H9 (cell line): ENCODE results near the gene CLDN2. TPM values are rescaled to one million over a fixed set of nuclear protein-coding genes. Genes with fewer than 3 reads are reported as not detected.

Experiments used
- DNase-seq: peaks from one replicate; pipeline ENCODE4 v3.0.0-alpha.2; 2017
- H2AFZ ChIP-seq: one replicate; pipeline ENCODE4 v1.6.1; 2013; ENCODE audit warnings: mild to moderate bottlenecking, low read length, control low read depth, moderate library complexity
- H2AK5ac ChIP-seq: 2 replicates; pipeline ENCODE4 v1.6.1; 2013; ENCODE audit warnings: low read length, control low read depth, mixed read lengths; ENCODE audit not compliant: insufficient read length
- H2BK120ac ChIP-seq: one replicate; pipeline ENCODE4 v1.6.1; 2013; ENCODE audit warnings: low read depth, mild to moderate bottlenecking, low read length, control low read depth, inconsistent platforms; ENCODE audit not compliant: poor library complexity, severe bottlenecking
- H2BK12ac ChIP-seq: 2 replicates; pipeline ENCODE4 v1.6.1; 2013; ENCODE audit warnings: low read length, control low read depth, mixed read lengths, low read depth; ENCODE audit not compliant: insufficient read length
- H2BK15ac ChIP-seq: 2 replicates; pipeline ENCODE4 v1.6.1; 2013; ENCODE audit warnings: low read depth, low read length, control low read depth
- H2BK20ac ChIP-seq: one replicate; pipeline ENCODE4 v1.6.1; 2013; ENCODE audit warnings: low read depth, mild to moderate bottlenecking, low read length, control low read depth, inconsistent platforms; ENCODE audit not compliant: poor library complexity, severe bottlenecking
- H2BK5ac ChIP-seq: 2 replicates; pipeline ENCODE4 v1.6.1; 2013; ENCODE audit warnings: low read length, control low read depth, mixed read lengths; ENCODE audit not compliant: insufficient read length
- H3K14ac ChIP-seq: 2 replicates; pipeline ENCODE4 v1.6.1; 2013; ENCODE audit warnings: low read length, control low read depth; ENCODE audit not compliant: insufficient read depth
- H3K18ac ChIP-seq: 2 replicates; pipeline ENCODE4 v1.6.1; 2013; ENCODE audit warnings: low read depth, mild to moderate bottlenecking, mixed read lengths, low read length, control low read depth; ENCODE audit not compliant: insufficient read length
- H3K23ac ChIP-seq: 2 replicates; pipeline ENCODE4 v1.6.1; 2013; ENCODE audit warnings: low read length, control low read depth, mixed read lengths, low read depth; ENCODE audit not compliant: insufficient read length
- H3K23me2 ChIP-seq: 2 replicates; pipeline ENCODE4 v1.6.1; 2013; ENCODE audit warnings: low read depth, mild to moderate bottlenecking, mixed read lengths, low read length, control low read depth; ENCODE audit not compliant: insufficient read length, poor library complexity, severe bottlenecking
- H3K27ac ChIP-seq: 2 replicates; pipeline ENCODE4 v1.5.1; 2013; ENCODE audit warnings: low read length, control low read depth, mixed read lengths, low read depth; ENCODE audit not compliant: insufficient read length
- H3K27me3 ChIP-seq: 2 replicates; pipeline ENCODE4 v1.6.1; 2013; ENCODE audit warnings: low read length, control low read depth, inconsistent platforms; ENCODE audit not compliant: insufficient read depth
- H3K4ac ChIP-seq: 2 replicates; pipeline ENCODE4 v1.6.1; 2013; ENCODE audit warnings: low read depth, mild to moderate bottlenecking, control low read depth, inconsistent platforms, low read length, moderate library complexity
- H3K4me1 ChIP-seq: 2 replicates; pipeline ENCODE4 v1.6.1; 2013; ENCODE audit warnings: low read length, control low read depth, inconsistent platforms; ENCODE audit not compliant: insufficient read depth
- H3K4me2 ChIP-seq: 2 replicates; pipeline ENCODE4 v1.6.1; 2013; ENCODE audit warnings: low read length, control low read depth, mixed read lengths; ENCODE audit not compliant: insufficient read length, insufficient read depth
- H3K56ac ChIP-seq: 2 replicates; pipeline ENCODE4 v1.6.1; 2013; ENCODE audit warnings: low read depth, mild to moderate bottlenecking, mixed read lengths, low read length, control low read depth; ENCODE audit not compliant: insufficient read length
- H3K79me1 ChIP-seq: 2 replicates; pipeline ENCODE4 v1.6.1; 2013; ENCODE audit warnings: low read depth, mild to moderate bottlenecking, moderate library complexity, low read length, control low read depth, inconsistent platforms; ENCODE audit not compliant: insufficient read depth, poor library complexity, severe bottlenecking
- H3K79me2 ChIP-seq: 2 replicates; pipeline ENCODE4 v1.6.1; 2013; ENCODE audit warnings: low read length, control low read depth, inconsistent platforms; ENCODE audit not compliant: insufficient read depth
- H3K9ac ChIP-seq: 2 replicates; pipeline ENCODE4 v1.6.1; 2013; ENCODE audit warnings: low read length, control low read depth, mixed read lengths; ENCODE audit not compliant: insufficient read length; ENCODE audit errors: extremely low read depth
- H3K9me3 ChIP-seq: one replicate; pipeline ENCODE4 v1.6.1; 2013; ENCODE audit warnings: low read depth, low read length, inconsistent platforms; ENCODE audit not compliant: control insufficient read depth
- H3T11ph ChIP-seq: one replicate; pipeline ENCODE4 v1.6.1; 2013; ENCODE audit warnings: mild to moderate bottlenecking, low read length, control low read depth, inconsistent platforms
- H4K20me1 ChIP-seq: one replicate; pipeline ENCODE4 v1.6.1; 2013; ENCODE audit not compliant: control insufficient read depth, insufficient read length, insufficient read depth
- H4K5ac ChIP-seq: 2 replicates; pipeline ENCODE4 v1.6.1; 2013; ENCODE audit warnings: low read depth, mild to moderate bottlenecking, mixed read lengths, low read length, control low read depth; ENCODE audit not compliant: insufficient read length
- H4K8ac ChIP-seq: replicated peaks from 2 replicates; pipeline ENCODE4 v1.6.1; 2013; ENCODE audit warnings: low read length, control low read depth, mixed read lengths, low read depth; ENCODE audit not compliant: insufficient read length
- H4K91ac ChIP-seq: 2 replicates; pipeline ENCODE4 v1.6.1; 2013; ENCODE audit warnings: low read depth, mild to moderate bottlenecking, moderate library complexity, mixed read lengths, low read length, control low read depth; ENCODE audit not compliant: insufficient read length
- H3K27ac Mint-ChIP-seq, 3 experiments: 2 replicates in 2 of 3; 3 replicates in 1 of 3; pipeline ENCODE4 v1.8.0; 2020 to 2021; ENCODE audit warnings: mixed read lengths in 3 of 3, mild to moderate bottlenecking in 1 of 3, moderate library complexity in 1 of 3
- H3K27me3 Mint-ChIP-seq: 2 replicates; pipeline ENCODE4 v1.8.0; 2021; ENCODE audit warnings: low read depth, mild to moderate bottlenecking, moderate library complexity, mixed read lengths
- H3K36me3 Mint-ChIP-seq, 3 experiments: 2 replicates in 2 of 3; 3 replicates in 1 of 3; pipeline ENCODE4 v1.8.0; 2020 to 2021; ENCODE audit warnings: low read depth in 3 of 3, mixed read lengths in 3 of 3; ENCODE audit not compliant: insufficient read depth in 1 of 3
- H3K4me1 Mint-ChIP-seq, 2 experiments: 2 replicates each; pipeline ENCODE4 v1.8.0; 2020; ENCODE audit warnings: mixed read lengths in 2 of 2
- H3K4me3 Mint-ChIP-seq, 2 experiments: 2 replicates in 1 of 2; 3 replicates in 1 of 2; pipeline ENCODE4 v1.8.0; 2020 to 2021; ENCODE audit warnings: mild to moderate bottlenecking in 2 of 2, mixed read lengths in 2 of 2, moderate library complexity in 1 of 2
- H3K9me3 Mint-ChIP-seq, 2 experiments: 2 replicates in 1 of 2; 3 replicates in 1 of 2; pipeline ENCODE4 v1.8.0; 2020; ENCODE audit warnings: mild to moderate bottlenecking in 2 of 2, mixed read lengths in 2 of 2, moderate library complexity in 1 of 2
- WGBS: extraction: QIAGEN DNeasy Blood & Tissue Kit; methylation state at CpG from one replicate; pipeline ENCODE4 v1.1.7; 2013; ENCODE audit warnings: missing lambda C conversion rate, low lambda C conversion rate, mixed read lengths; ENCODE audit not compliant: insufficient read length; ENCODE audit errors: extremely low coverage; 5-methylcytosine and 5-hydroxymethylcytosine counted together
- total RNA-seq: library from RNA; stranded (reverse); gene quantifications from 2 replicates; pipeline ENCODE4 v1.2.1, GENCODE V29; 2021
- TF ChIP-seq, protein P1 (sequence below): fragments of 200-600 bp; sonication (generic); conservative IDR thresholded peaks from 3 replicates; pipeline ENCODE4 v1.8.0; 2021; ENCODE audit warnings: antibody characterized with exemption, mild to moderate bottlenecking

The CLDN2 gene
- total RNA-seq, 1 experiment from 2014 or later: not detected

DNA sequence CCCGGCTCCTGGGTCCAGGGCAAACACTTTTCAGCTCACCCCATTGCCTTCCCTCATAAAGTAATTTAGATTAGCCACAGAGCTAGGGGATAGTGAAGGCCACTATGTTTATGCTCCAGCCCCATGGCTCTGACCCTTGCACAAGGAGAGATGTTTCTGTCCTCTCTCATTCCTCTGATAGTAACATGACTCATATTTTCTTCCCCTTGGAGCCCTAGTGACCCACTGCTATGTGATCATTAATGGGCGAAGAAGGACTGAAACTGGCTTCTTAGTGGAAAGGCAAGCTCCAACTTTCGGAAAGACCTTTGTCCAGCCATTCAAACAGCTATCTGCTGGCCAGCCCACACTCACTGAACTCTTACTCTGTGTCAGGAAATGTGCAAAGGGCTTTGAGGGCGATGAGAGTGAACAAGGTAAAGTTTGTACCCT, 12.3 kb downstream of the CLDN2 start:
- Histone ChIP-seq H3K4me2 (no peak overlapping the region), H3K56ac (no peak overlapping the region)
- H3K36me3 Mint-ChIP-seq: no peaks in the 10 kb centered on the region; a peak in 1 of 7 replicates

More for the DNA sequence above, 12.3 kb downstream of the CLDN2 start:
- no peaks in the 10 kb centered on the region for H3K79me2 ChIP-seq
- no peak overlapping the region for H3K18ac ChIP-seq
- no peak overlapping the region for H3K27ac Mint-ChIP-seq
- H4K5ac ChIP-seq: no peak overlapping the region
- TF ChIP-seq, protein P1, sequence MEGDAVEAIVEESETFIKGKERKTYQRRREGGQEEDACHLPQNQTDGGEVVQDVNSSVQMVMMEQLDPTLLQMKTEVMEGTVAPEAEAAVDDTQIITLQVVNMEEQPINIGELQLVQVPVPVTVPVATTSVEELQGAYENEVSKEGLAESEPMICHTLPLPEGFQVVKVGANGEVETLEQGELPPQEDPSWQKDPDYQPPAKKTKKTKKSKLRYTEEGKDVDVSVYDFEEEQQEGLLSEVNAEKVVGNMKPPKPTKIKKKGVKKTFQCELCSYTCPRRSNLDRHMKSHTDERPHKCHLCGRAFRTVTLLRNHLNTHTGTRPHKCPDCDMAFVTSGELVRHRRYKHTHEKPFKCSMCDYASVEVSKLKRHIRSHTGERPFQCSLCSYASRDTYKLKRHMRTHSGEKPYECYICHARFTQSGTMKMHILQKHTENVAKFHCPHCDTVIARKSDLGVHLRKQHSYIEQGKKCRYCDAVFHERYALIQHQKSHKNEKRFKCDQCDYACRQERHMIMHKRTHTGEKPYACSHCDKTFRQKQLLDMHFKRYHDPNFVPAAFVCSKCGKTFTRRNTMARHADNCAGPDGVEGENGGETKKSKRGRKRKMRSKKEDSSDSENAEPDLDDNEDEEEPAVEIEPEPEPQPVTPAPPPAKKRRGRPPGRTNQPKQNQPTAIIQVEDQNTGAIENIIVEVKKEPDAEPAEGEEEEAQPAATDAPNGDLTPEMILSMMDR: no peak
- no peak overlapping the region for H3K23ac ChIP-seq
- no peaks in the 10 kb centered on the region for H4K20me1 ChIP-seq
- no peaks in the 10 kb centered on the region for H3K4me1 ChIP-seq
- no peak overlapping the region for H3K27ac ChIP-seq
- H3K27me3 Mint-ChIP-seq: no peaks in the 10 kb centered on the region; the same call in 1 of the 2 replicates
- H3T11ph ChIP-seq: no peak overlapping the region
- H3K9ac ChIP-seq: no peak overlapping the region
- H3K9me3 ChIP-seq: peaks cover 4% of the 10 kb centered on the region
- H2BK5ac ChIP-seq: no peak overlapping the region
- H3K27me3 ChIP-seq: no peaks in the 10 kb centered on the region
- H3K4ac ChIP-seq: no peak overlapping the region
- H4K91ac ChIP-seq: no peak overlapping the region
- no peak overlapping the region for H2AFZ ChIP-seq
- H3K4me1 Mint-ChIP-seq: no peaks in the 10 kb centered on the region
- H2BK15ac ChIP-seq: no peak overlapping the region
- no peak overlapping the region for H2AK5ac ChIP-seq
- H2BK20ac ChIP-seq: no peak overlapping the region
- no CpG with 5 or more reads among the region's 4 CpGs for WGBS
- H3K79me1 ChIP-seq: no peaks in the 10 kb centered on the region
- no peak overlapping the region for H2BK120ac ChIP-seq
- H3K9me3 Mint-ChIP-seq: peaks cover 0 to 23% of the 10 kb centered on the region in 2 experiments; a peak in 2 of 5 replicates
- H4K8ac ChIP-seq: no peak overlapping the region
- H3K4me3 Mint-ChIP-seq: no peak overlapping the region
- H3K23me2 ChIP-seq: no peaks in the 10 kb centered on the region
- H2BK12ac ChIP-seq: no peak overlapping the region
- DNase-seq: no peak
- H3K14ac ChIP-seq: no peak overlapping the region
